Endothelial cell of umbilical vein (primary cell): ENCODE results near the gene EPYC. TPM values are rescaled to one million over a fixed set of nuclear protein-coding genes. Genes with fewer than 3 reads are reported as not detected.

Experiments used
- BruUV-seq: library from RNA; stranded (reverse); fragments of 400-500 nt; replicated peaks from 2 replicates; lab custom pipeline; 2021; lab: Mats Ljungman, UMichigan
- CTCF ChIA-PET: fragments of 300-600, 350-600 bp; sonication (Branson Sonifier 250); formaldehyde crosslinking; loops from one replicate; lab custom pipeline; 2021; ENCODE audit warnings: antibody characterized with exemption, inconsistent platforms; lab: Charles Lee
- POLR2A ChIA-PET: fragments of 300-600, 350-600 bp; sonication (Branson Sonifier 250); formaldehyde crosslinking; loops from one replicate; lab custom pipeline; 2021; ENCODE audit warnings: antibody characterized with exemption, inconsistent platforms; lab: Charles Lee
- DNase-seq: peaks from one replicate; pipeline ENCODE4 v3.0.0-alpha.2; 2011; ENCODE audit warnings: low read depth, low spot score
- FAIRE-seq: peaks from 2 replicates; lab custom pipeline; 2011; peaks lifted over from hg19 to GRCh38; lab: Jason Lieb, UNC
- H2AFZ ChIP-seq: 2 replicates; pipeline ENCODE4 v1.6.0; 2012; ENCODE audit warnings: low read depth, low read length, control low read depth, inconsistent platforms
- H3K27ac ChIP-seq: 2 replicates; pipeline ENCODE4 v1.5.1; 2011; ENCODE audit warnings: low read depth, mild to moderate bottlenecking, control low read depth, low read length, moderate library complexity; ENCODE audit not compliant: insufficient read depth
- H3K27me3 ChIP-seq, 2 experiments: 2 replicates each; pipeline versions ENCODE4 v1.6.0 to v1.6.1; 2011; ENCODE audit warnings: low read length in 2 of 2, mixed read lengths in 1 of 2; ENCODE audit not compliant: control insufficient read depth in 2 of 2, insufficient read depth in 2 of 2
- H3K36me3 ChIP-seq, 2 experiments: 2 replicates in 1 of 2; 3 replicates in 1 of 2; pipeline ENCODE4 v1.5.1; 2011; ENCODE audit warnings: low read length in 2 of 2, mild to moderate bottlenecking in 1 of 2, moderate library complexity in 1 of 2; ENCODE audit not compliant: control insufficient read depth in 2 of 2, insufficient read depth in 2 of 2; ENCODE audit errors: extremely low read depth in 1 of 2
- H3K4me1 ChIP-seq: 3 replicates; pipeline ENCODE4 v1.5.1; 2011; ENCODE audit warnings: mild to moderate bottlenecking, low read length; ENCODE audit not compliant: control insufficient read depth, insufficient read depth; ENCODE audit errors: extremely low read depth
- H3K4me2 ChIP-seq: 2 replicates; pipeline ENCODE4 v1.6.1; 2011; ENCODE audit warnings: low read length, control low read depth, mixed read lengths; ENCODE audit not compliant: insufficient read depth
- H3K4me3 ChIP-seq, 3 experiments: fragments of 200-600 bp in 1 of 3; sonication (generic), shearing (Covaris generic) in 1 of 3; replicated peaks in 1 of 3; 2 replicates each; pipeline ENCODE4 v1.5.1; 2011 to 2016; ENCODE audit warnings: control low read depth in 3 of 3, low read length in 3 of 3, mild to moderate bottlenecking in 2 of 3, inconsistent platforms in 1 of 3, low read depth in 1 of 3, moderate library complexity in 1 of 3; ENCODE audit not compliant: insufficient read depth in 1 of 3
- H3K79me2 ChIP-seq: 2 replicates; pipeline ENCODE4 v1.6.0; 2012; ENCODE audit warnings: low read length, inconsistent platforms; ENCODE audit not compliant: control insufficient read depth, insufficient read depth
- H3K9ac ChIP-seq: replicated peaks from 2 replicates; pipeline ENCODE3; 2011; ENCODE audit warnings: low read length, control low read depth; ENCODE audit not compliant: insufficient read depth; ENCODE audit errors: extremely low read depth
- H3K9me1 ChIP-seq: replicated peaks from 3 replicates; pipeline ENCODE4 v1.6.0; 2011; ENCODE audit warnings: mild to moderate bottlenecking, low read length; ENCODE audit not compliant: control insufficient read depth, insufficient read depth; ENCODE audit errors: extremely low read depth
- H3K9me3 ChIP-seq: replicated peaks from 2 replicates; pipeline ENCODE4 v1.5.1; 2012; ENCODE audit warnings: low read length, inconsistent platforms; ENCODE audit not compliant: control insufficient read depth, insufficient read depth
- H4K20me1 ChIP-seq: replicated peaks from 2 replicates; pipeline ENCODE3; 2011; ENCODE audit warnings: mild to moderate bottlenecking, low read length; ENCODE audit not compliant: control insufficient read depth, insufficient read depth; ENCODE audit errors: extremely low read depth
- CTCF ChIP-seq, 2 donors: IDR thresholded peaks; 1 replicate in 1 of 2; 2 replicates in 1 of 2; pipeline ENCODE4 v1.5.1; 2011; ENCODE audit warnings: low read length in 2 of 2, mild to moderate bottlenecking in 2 of 2, moderate library complexity in 2 of 2, control low read depth in 1 of 2, inconsistent platforms in 1 of 2, low read depth in 1 of 2; ENCODE audit not compliant: insufficient read depth in 1 of 2; ENCODE audit errors: extremely low read depth in 1 of 2
- EZH2 ChIP-seq: IDR thresholded peaks from 2 replicates; pipeline ENCODE4 v1.6.1; 2012; ENCODE audit warnings: borderline replicate concordance, low read depth, mild to moderate bottlenecking, moderate library complexity, low read length, inconsistent platforms; ENCODE audit not compliant: severe bottlenecking
- FOS ChIP-seq: IDR thresholded peaks from 2 replicates; pipeline ENCODE4 v1.6.1; 2011; ENCODE audit warnings: mild to moderate bottlenecking, low read length, moderate library complexity, borderline replicate concordance; ENCODE audit not compliant: insufficient read depth
- GATA2 ChIP-seq: IDR thresholded peaks from 2 replicates; pipeline ENCODE4 v1.7.0; 2011; ENCODE audit warnings: low read depth, mild to moderate bottlenecking, moderate library complexity, mixed read lengths, low read length; ENCODE audit not compliant: insufficient read length, insufficient read depth
- JUN ChIP-seq: IDR thresholded peaks from 2 replicates; pipeline ENCODE4 v1.6.1; 2011; ENCODE audit warnings: borderline replicate concordance, low read depth; ENCODE audit not compliant: insufficient read length, insufficient read depth
- MAX ChIP-seq: IDR thresholded peaks from 2 replicates; pipeline ENCODE4 v1.6.1; 2011; ENCODE audit not compliant: insufficient read depth, insufficient read length
- MYC ChIP-seq: IDR thresholded peaks from one replicate; pipeline ENCODE4 v1.6.1; 2011; ENCODE audit warnings: mild to moderate bottlenecking, low read depth, low read length
- POLR2A ChIP-seq: IDR thresholded peaks from 2 replicates; pipeline ENCODE4 v1.6.1; 2012; ENCODE audit warnings: low read depth, mild to moderate bottlenecking, control low read depth, low read length
- POLR2AphosphoS5 ChIP-seq: IDR thresholded peaks from 2 replicates; pipeline ENCODE4 v1.6.1; 2012; ENCODE audit warnings: low read depth, mild to moderate bottlenecking, control low read depth, low read length, moderate library complexity; ENCODE audit not compliant: insufficient read depth
- dilution Hi-C: fragments of 300-500 bp; cut with MboI; formaldehyde crosslinking; loops from one replicate; pipeline ENCODE4 v1.15.0; 2019; ENCODE audit warnings: low sequenced_read_pairs; ENCODE audit not compliant: extremely low pct_ligation_motif_present
- intact Hi-C: fragments of 100-400 bp; cut with micrococcal nuclease; formaldehyde crosslinking; loops from one replicate; pipeline ENCODE4 v1.10.0; 2022
- polyA plus RNA-seq, 4 experiments: library from polyadenylated mRNA; depleted of rRNA in 3 of 4; stranded (reverse) in 3 of 4; unstranded in 1 of 4; fragments of >200 nt; gene quantifications; 2 replicates each; pipeline versions ENCODE4 v1.2.1 to v1.2.3, GENCODE V29; 2011 to 2012; ENCODE audit warnings: missing spikeins in 1 of 4
- total RNA-seq: library from RNA; stranded (reverse); gene quantifications from 2 replicates; pipeline ENCODE4 v1.2.3, GENCODE V29; 2021

EPYC gene
- total and polyA plus RNA-seq, 2 donors (not counting 3 experiments of a cell fraction or from before 2014, with no cell fraction given): not detected

GRCh38 chr12:90970911-90971310, 33.9 kb downstream of the EPYC start:
- FAIRE-seq (no peak), DNase-seq (peak; percentile 9)
- dilution Hi-C loops: no loop called here
- intact Hi-C loops: no loop called here
- Histone ChIP-seq H3K4me2 (no peak overlapping the region), H3K36me3 (no peaks in the 10 kb centered on the region), H3K9ac (no peak overlapping the region), H4K20me1 (no peaks in the 10 kb centered on the region), H3K4me1 (peaks cover 11% of the 10 kb centered on the region), H3K4me3 (no peak overlapping the region), H3K27ac (no peak overlapping the region), H2AFZ (no peak overlapping the region), H3K9me3 (no peaks in the 10 kb centered on the region), H3K79me2 (no peaks in the 10 kb centered on the region), H3K27me3 (no peaks in the 10 kb centered on the region), H3K9me1 (no peaks in the 10 kb centered on the region)
- no TSS peak for BruUV-seq
- CTCF ChIA-PET: interaction anchor here (1.0 to 2.6 kb wide), 4 partner anchors 9 to 362 kb away, joined by 3 to 19 read pairs (median 4); no protein-coding TSS in a partner anchor
- POLR2A ChIA-PET: no interaction called here
- no peak for TF ChIP-seq JUN
- TF ChIP-seq POLR2AphosphoS5: no peak
- no peak for TF ChIP-seq POLR2A
- no peak for TF ChIP-seq MAX
- TF ChIP-seq MYC: no peak
- no peak for TF ChIP-seq FOS
- TF ChIP-seq CTCF (IDR thresholded peaks at IDR 0.05; ENCODE audit: extremely low read depth in 1 of 2, insufficient read depth in 1 of 2, low read depth in 1 of 2, low read length in 2 of 2): no peak
- no peak for TF ChIP-seq GATA2
- no peak for TF ChIP-seq EZH2
